Esophagus squamous epithelium (tissue), 4 donors: ENCODE results near the gene ADORA2B.

ENCODE experiments used
- POLR2A ChIP-seq, 4 donors: fragments of 450-650 bp; IDR thresholded peaks; one replicate each; pipeline ENCODE4 v1.6.1; 2017; ENCODE audit warnings: antibody characterized with exemption in 4 of 4, mild to moderate bottlenecking in 4 of 4, moderate library complexity in 3 of 4
- TF ChIP-seq, protein P1 (sequence below), 6 experiments: fragments of 450-650 bp in 4 of 6; fragments of 200-600 bp in 2 of 6; sonication (generic) in 2 of 6; IDR thresholded peaks; one replicate each; pipeline ENCODE4 v1.5.1; 2016 to 2019; ENCODE audit warnings: antibody characterized with exemption in 6 of 6, mild to moderate bottlenecking in 4 of 6, moderate library complexity in 4 of 6

- TF ChIP-seq, protein P1, sequence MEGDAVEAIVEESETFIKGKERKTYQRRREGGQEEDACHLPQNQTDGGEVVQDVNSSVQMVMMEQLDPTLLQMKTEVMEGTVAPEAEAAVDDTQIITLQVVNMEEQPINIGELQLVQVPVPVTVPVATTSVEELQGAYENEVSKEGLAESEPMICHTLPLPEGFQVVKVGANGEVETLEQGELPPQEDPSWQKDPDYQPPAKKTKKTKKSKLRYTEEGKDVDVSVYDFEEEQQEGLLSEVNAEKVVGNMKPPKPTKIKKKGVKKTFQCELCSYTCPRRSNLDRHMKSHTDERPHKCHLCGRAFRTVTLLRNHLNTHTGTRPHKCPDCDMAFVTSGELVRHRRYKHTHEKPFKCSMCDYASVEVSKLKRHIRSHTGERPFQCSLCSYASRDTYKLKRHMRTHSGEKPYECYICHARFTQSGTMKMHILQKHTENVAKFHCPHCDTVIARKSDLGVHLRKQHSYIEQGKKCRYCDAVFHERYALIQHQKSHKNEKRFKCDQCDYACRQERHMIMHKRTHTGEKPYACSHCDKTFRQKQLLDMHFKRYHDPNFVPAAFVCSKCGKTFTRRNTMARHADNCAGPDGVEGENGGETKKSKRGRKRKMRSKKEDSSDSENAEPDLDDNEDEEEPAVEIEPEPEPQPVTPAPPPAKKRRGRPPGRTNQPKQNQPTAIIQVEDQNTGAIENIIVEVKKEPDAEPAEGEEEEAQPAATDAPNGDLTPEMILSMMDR (IDR thresholded peaks at IDR 0.05) = no peak
- no peak for TF ChIP-seq POLR2A (IDR thresholded peaks at IDR 0.05)
These were observed 21.9 kb downstream of the ADORA2B start for GRCh38 chr17:15966879-15967248.
